OCI-LY7 (cell line): Measurements from ENCODE around the gene ZNF160. TPM values are rescaled to one million over a fixed set of nuclear protein-coding genes. Genes with fewer than 3 reads are reported as not detected.

Experiments used
- BruUV-seq: library from RNA; stranded (reverse); fragments of 400-500 nt; replicated peaks from 2 replicates; lab custom pipeline; 2021; lab: Mats Ljungman, UMichigan
- CTCF ChIA-PET: fragments of 300-600 bp; sonication (Branson Sonifier 250); formaldehyde crosslinking; loops from one replicate; lab custom pipeline; 2022; ENCODE audit warnings: antibody characterized with exemption; ENCODE audit not compliant: unreplicated experiment; lab: Charles Lee
- POLR2A ChIA-PET: fragments of 300-600 bp; sonication (Branson Sonifier 250); formaldehyde crosslinking; loops from one replicate; lab custom pipeline; 2022; ENCODE audit warnings: antibody characterized with exemption; lab: Charles Lee
- DNase-seq: peaks from one replicate; pipeline ENCODE4 v3.0.0-alpha.2; 2015; ENCODE audit warnings: low spot score
- H2AFZ ChIP-seq: fragments of 200-600 bp; sonication (generic), shearing (Covaris generic); 2 replicates; pipeline ENCODE4 v1.6.1; 2014; ENCODE audit warnings: mild to moderate bottlenecking, antibody characterized with exemption, low read length, moderate library complexity
- H3K27ac ChIP-seq: fragments of 200-600 bp; sonication (generic); 2 replicates; pipeline ENCODE4 v1.5.1; 2014; ENCODE audit warnings: mixed run types, low read depth, mild to moderate bottlenecking, moderate library complexity, low read length, inconsistent platforms; ENCODE audit not compliant: poor library complexity, severe bottlenecking
- H3K36me3 ChIP-seq: fragments of 200-600 bp; sonication (generic); 2 replicates; pipeline ENCODE4 v1.6.1; 2014; ENCODE audit warnings: mild to moderate bottlenecking, antibody characterized with exemption, low read length, moderate library complexity, mixed read lengths; ENCODE audit not compliant: insufficient read depth
- H3K4me1 ChIP-seq: fragments of 200-600 bp; sonication (generic); 2 replicates; pipeline ENCODE4 v1.5.1; 2014; ENCODE audit warnings: mild to moderate bottlenecking, low read length; ENCODE audit not compliant: insufficient read depth, poor library complexity, severe bottlenecking
- H3K4me2 ChIP-seq: fragments of 200-600 bp; sonication (generic); 2 replicates; pipeline ENCODE4 v1.6.1; 2014; ENCODE audit warnings: mild to moderate bottlenecking, low read length
- H3K4me3 ChIP-seq: fragments of 200-600 bp; sonication (generic); 2 replicates; pipeline ENCODE4 v1.5.1; 2014; ENCODE audit warnings: mild to moderate bottlenecking, low read depth, low read length; ENCODE audit not compliant: poor library complexity, severe bottlenecking
- H3K79me2 ChIP-seq: fragments of 200-600 bp; sonication (generic); 2 replicates; pipeline ENCODE4 v1.6.1; 2016; ENCODE audit warnings: low read depth, mild to moderate bottlenecking, low read length, moderate library complexity, mixed read lengths; ENCODE audit not compliant: insufficient read depth
- H3K9me2 ChIP-seq: fragments of 200-600 bp; sonication (generic); 2 replicates; pipeline ENCODE4 v1.6.1; 2016; ENCODE audit warnings: mild to moderate bottlenecking, low read length, mixed read lengths; ENCODE audit not compliant: insufficient read depth
- H3K9me3 ChIP-seq: fragments of 200-600 bp; sonication (generic); 2 replicates; pipeline ENCODE4 v1.6.1; 2014; ENCODE audit warnings: mild to moderate bottlenecking, mixed run types, low read length, mixed read lengths
- H4K20me1 ChIP-seq: fragments of 200-600 bp; sonication (generic); 2 replicates; pipeline ENCODE4 v1.6.1; 2014; ENCODE audit warnings: mild to moderate bottlenecking, antibody characterized with exemption, low read length, moderate library complexity, mixed read lengths; ENCODE audit not compliant: insufficient read depth
- EZH2phosphoT487 ChIP-seq: fragments of 200-600 bp; sonication (generic); IDR thresholded peaks from 2 replicates; pipeline ENCODE4 v1.6.1; 2018; ENCODE audit warnings: low read depth, borderline replicate concordance, mild to moderate bottlenecking, mixed run types, antibody characterized with exemption, low read length, moderate library complexity, mixed read lengths
- intact Hi-C: fragments of 100-400 bp; cut with micrococcal nuclease; formaldehyde crosslinking; loops from one replicate; pipeline ENCODE4 v1.10.0; 2022; ENCODE audit not compliant: unreplicated experiment
- total RNA-seq, 2 experiments: library from RNA; depleted of rRNA in 1 of 2; stranded (reverse); fragments of >200 nt in 1 of 2; shearing (Covaris generic) in 1 of 2; gene quantifications; 2 replicates each; pipeline ENCODE4 v1.2.3, GENCODE V29; 2014 to 2022
- TF ChIP-seq, protein P1 (sequence below): fragments of 200-600 bp; sonication (generic); conservative IDR thresholded peaks from 2 replicates; pipeline ENCODE4 v1.5.1; 2014; ENCODE audit warnings: mild to moderate bottlenecking, antibody characterized with exemption, low read length, moderate library complexity, mixed read lengths

ZNF160 gene
- total RNA-seq, 2 experiments from 2014 or later, result 18.8 to 35.5 TPM

DNA sequence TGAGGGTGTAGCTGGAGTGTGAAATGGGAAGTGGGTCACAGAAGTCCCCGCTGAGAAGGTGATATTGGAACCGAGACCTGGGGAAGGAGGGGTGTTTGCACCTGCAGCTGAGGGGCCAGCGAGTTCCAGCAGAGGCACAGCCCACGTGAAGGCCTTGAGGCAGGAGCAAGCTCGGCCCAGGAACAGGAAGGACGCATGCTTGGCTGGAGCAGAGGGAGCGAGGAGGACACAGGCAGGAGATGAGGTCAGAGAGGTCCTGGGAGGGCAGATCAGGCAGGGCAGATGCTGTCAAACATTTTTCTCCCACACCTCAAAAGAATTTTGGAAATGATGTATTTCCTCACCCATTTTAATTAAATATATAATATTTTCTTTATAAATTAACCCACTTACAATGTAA, 20.2 kb upstream of the ZNF160 start:
- CTCF ChIA-PET, result no interaction called here
- H3K27ac ChIP-seq, result no peak overlapping the region
- POLR2A ChIA-PET, result no interaction called here
- TF ChIP-seq, protein P1, sequence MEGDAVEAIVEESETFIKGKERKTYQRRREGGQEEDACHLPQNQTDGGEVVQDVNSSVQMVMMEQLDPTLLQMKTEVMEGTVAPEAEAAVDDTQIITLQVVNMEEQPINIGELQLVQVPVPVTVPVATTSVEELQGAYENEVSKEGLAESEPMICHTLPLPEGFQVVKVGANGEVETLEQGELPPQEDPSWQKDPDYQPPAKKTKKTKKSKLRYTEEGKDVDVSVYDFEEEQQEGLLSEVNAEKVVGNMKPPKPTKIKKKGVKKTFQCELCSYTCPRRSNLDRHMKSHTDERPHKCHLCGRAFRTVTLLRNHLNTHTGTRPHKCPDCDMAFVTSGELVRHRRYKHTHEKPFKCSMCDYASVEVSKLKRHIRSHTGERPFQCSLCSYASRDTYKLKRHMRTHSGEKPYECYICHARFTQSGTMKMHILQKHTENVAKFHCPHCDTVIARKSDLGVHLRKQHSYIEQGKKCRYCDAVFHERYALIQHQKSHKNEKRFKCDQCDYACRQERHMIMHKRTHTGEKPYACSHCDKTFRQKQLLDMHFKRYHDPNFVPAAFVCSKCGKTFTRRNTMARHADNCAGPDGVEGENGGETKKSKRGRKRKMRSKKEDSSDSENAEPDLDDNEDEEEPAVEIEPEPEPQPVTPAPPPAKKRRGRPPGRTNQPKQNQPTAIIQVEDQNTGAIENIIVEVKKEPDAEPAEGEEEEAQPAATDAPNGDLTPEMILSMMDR, result no peak
- no peak for TF ChIP-seq EZH2phosphoT487
- BruUV-seq, result no TSS peak
- H3K36me3 ChIP-seq, result no peaks in the 10 kb centered on the region
- no peak overlapping the region for H3K4me3 ChIP-seq
- H4K20me1 ChIP-seq, result no peaks in the 10 kb centered on the region
- intact Hi-C loops, result no loop called here
- DNase-seq, result no peak
- H3K4me1 ChIP-seq, result no peaks in the 10 kb centered on the region
- no peaks in the 10 kb centered on the region for H3K9me2 ChIP-seq
- no peaks in the 10 kb centered on the region for H3K79me2 ChIP-seq
- H3K4me2 ChIP-seq, result no peak overlapping the region
- no peak overlapping the region for H2AFZ ChIP-seq
- no peaks in the 10 kb centered on the region for H3K9me3 ChIP-seq

DNA sequence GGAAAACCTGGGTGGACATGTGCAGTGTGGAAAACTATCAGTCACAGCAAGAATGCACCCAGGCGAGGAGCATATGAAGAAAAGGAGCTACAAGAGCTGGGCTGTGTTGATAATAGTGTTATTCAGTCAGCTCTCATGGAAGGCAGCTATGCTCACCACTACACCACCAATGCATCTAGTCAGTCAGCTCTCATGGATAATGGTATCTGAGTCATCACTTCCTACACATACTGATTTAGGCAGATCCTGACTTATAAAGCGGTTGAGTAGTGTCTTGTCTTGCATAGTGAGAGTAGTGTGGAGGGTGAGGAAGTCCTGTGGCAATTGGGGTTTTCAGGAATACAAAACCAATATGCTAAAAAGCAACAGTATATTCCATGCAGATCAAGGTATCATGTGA, 9.1 kb upstream of the ZNF160 start:
- Histone ChIP-seq H3K4me2 (no peak overlapping the region), H3K4me3 (no peak overlapping the region), H3K79me2 (no peaks in the 10 kb centered on the region), H3K9me3 (0 out of 2 replicates have a peak, but pooled peaks cover 5% of the 10 kb centered on the region), H3K9me2 (no peaks in the 10 kb centered on the region), H3K27ac (no peak overlapping the region), H3K36me3 (no peaks in the 10 kb centered on the region), H4K20me1 (no peaks in the 10 kb centered on the region), H3K4me1 (no peaks in the 10 kb centered on the region), H2AFZ (no peak overlapping the region)
- TF ChIP-seq EZH2phosphoT487, result no peak
- TF ChIP-seq, protein P1, result no peak
- intact Hi-C loops, result no loop called here
- no TSS peak for BruUV-seq
- DNase-seq, result no peak
- ChIA-PET CTCF (no interaction called here), POLR2A (no interaction called here)

DNA sequence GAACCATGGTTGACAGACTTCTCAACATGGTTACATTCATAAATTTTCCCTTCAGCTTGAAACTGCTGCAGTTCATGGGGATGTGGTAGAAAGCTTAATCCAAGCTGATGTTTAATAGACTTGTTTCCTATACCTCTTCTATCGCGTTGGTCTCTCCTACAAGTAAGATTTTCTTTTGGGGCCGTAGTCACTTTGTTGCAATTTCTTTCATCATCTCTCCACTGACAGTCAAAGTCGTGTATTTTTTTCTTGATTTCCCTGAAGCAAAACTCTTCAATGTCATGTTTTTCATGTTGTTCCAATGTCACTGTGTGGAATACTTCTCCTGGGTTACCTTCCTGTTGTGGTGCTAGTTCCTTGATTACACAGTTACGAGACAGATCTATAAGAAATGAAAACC, 6.3 kb upstream of the ZNF160 start:
- intact Hi-C loops, result no loop called here
- TF ChIP-seq, protein P1, result no peak
- POLR2A ChIA-PET, result no interaction called here

More for the DNA sequence above, 6.3 kb upstream of the ZNF160 start:
- H3K79me2 ChIP-seq, result no peaks in the 10 kb centered on the region
- CTCF ChIA-PET, result no interaction called here
- no peaks in the 10 kb centered on the region for H4K20me1 ChIP-seq
- H3K36me3 ChIP-seq, result no peaks in the 10 kb centered on the region
- H3K4me1 ChIP-seq, result no peaks in the 10 kb centered on the region
- no peak overlapping the region for H2AFZ ChIP-seq
- DNase-seq, result no peak
- H3K9me3 ChIP-seq, result 0 out of 2 replicates have a peak, but pooled peaks cover 5% of the 10 kb centered on the region
- H3K27ac ChIP-seq, result no peak overlapping the region
- BruUV-seq, result no TSS peak
- H3K9me2 ChIP-seq, result no peaks in the 10 kb centered on the region
- H3K4me3 ChIP-seq, result no peak overlapping the region
- H3K4me2 ChIP-seq, result no peak overlapping the region
